ENCODE results near the gene EHD1. TPM values are rescaled to one million over a fixed set of nuclear protein-coding genes. Genes with fewer than 3 reads are reported as not detected.

EHD1 gene
- total and polyA plus RNA-seq, 9 of the 15 experiments (the other 6 are each of a cell fraction or from before 2014, with no cell fraction given) = 0.46 to 65.0 (median 16.4) TPM

- TF ChIP-seq ELK1 (CRISPR knock-in tag; IDR thresholded peaks at IDR 0.05) (no peak), KDM1A (IDR thresholded peaks at IDR 0.05) (no peak), ZNF354B (CRISPR knock-in tag; IDR thresholded peaks at IDR 0.05) (no peak), BRD9 (IDR thresholded peaks at IDR 0.05; ENCODE audit: low read depth, partially characterized antibody) (no peak), SAP30 (IDR thresholded peaks at IDR 0.05; ENCODE audit: borderline replicate concordance, insufficient read depth, low read depth, low read length, poor library complexity, severe bottlenecking) (peak; percentile 44), TAF15 (IDR thresholded peaks at IDR 0.05; ENCODE audit: low read depth, low read length) (no peak), SMC3 (conservative IDR thresholded peaks at IDR 0.05; ENCODE audit: insufficient read depth, low read depth, low read length) (no peak), ESRRB (CRISPR knock-in tag; IDR thresholded peaks at IDR 0.05; ENCODE audit: borderline replicate concordance) (no peak), ZNF408 (CRISPR knock-in tag; IDR thresholded peaks at IDR 0.05; ENCODE audit: low read depth) (no peak), SAFB2 (IDR thresholded peaks at IDR 0.05; ENCODE audit: borderline replicate concordance, low read depth, low read length, severe bottlenecking) (no peak), TAF9B (IDR thresholded peaks at IDR 0.05; ENCODE audit: partially characterized antibody) (no peak), L3MBTL2 (IDR thresholded peaks at IDR 0.05) (peak; percentile 23; the same call in 1 of the 2 replicates), PCBP2 (IDR thresholded peaks at IDR 0.05; ENCODE audit: low read depth, low read length, poor library complexity, severe bottlenecking) (no peak), SIN3A (IDR thresholded peaks at IDR 0.05; ENCODE audit: borderline replicate concordance in 2 of 2, control insufficient read depth in 1 of 2, low read depth in 2 of 2, low read length in 2 of 2) (peak; percentile 84 to 88; a peak in 3 of 4 replicates), ZNF507 (tag; conservative IDR thresholded peaks at IDR 0.05) (no peak), HNRNPK (IDR thresholded peaks at IDR 0.05; ENCODE audit: low read depth, low read length, poor library complexity, severe bottlenecking) (no peak), ZBTB43 (CRISPR knock-in tag; IDR thresholded peaks at IDR 0.05) (no peak), CXXC5 (CRISPR knock-in tag; IDR thresholded peaks at IDR 0.05) (peak; percentile 72), FOXJ2 (tag; IDR thresholded peaks at IDR 0.05) (no peak), CCNT2 (IDR thresholded peaks at IDR 0.05; ENCODE audit: borderline replicate concordance, extremely low read depth, insufficient read length, low read depth, low read length) (peak; percentile 66), KLF6 (CRISPR knock-in tag; IDR thresholded peaks at IDR 0.05; ENCODE audit: borderline replicate concordance) (no peak), NFYB (IDR thresholded peaks at IDR 0.05; ENCODE audit: extremely low read depth, insufficient read length) (peak; percentile 79), ZNF23 (CRISPR knock-in tag; IDR thresholded peaks at IDR 0.05) (no peak), HSF4 (CRISPR knock-in tag; IDR thresholded peaks at IDR 0.05; ENCODE audit: borderline replicate concordance) (no peak), ZNF445 (CRISPR knock-in tag; IDR thresholded peaks at IDR 0.05; ENCODE audit: low read depth) (no peak), BMI1 (IDR thresholded peaks at IDR 0.05; ENCODE audit: low read length) (no peak)
These were observed 38.6 kb upstream of the EHD1 start, which contains the start of gene ATG2A (continued) for GRCh38 chr11:64916775-64917662.

Measured in K562 (cell line).